Endothelial cell of umbilical vein (primary cell): ENCODE results near the gene SLC6A1. TPM values are rescaled to one million over a fixed set of nuclear protein-coding genes. Genes with fewer than 3 reads are reported as not detected.

ENCODE experiments used
- BruUV-seq: library from RNA; stranded (reverse); fragments of 400-500 nt; replicated peaks from 2 replicates; lab custom pipeline; 2021; lab: Mats Ljungman, UMichigan
- CTCF ChIA-PET: fragments of 300-600, 350-600 bp; sonication (Branson Sonifier 250); formaldehyde crosslinking; loops from one replicate; lab custom pipeline; 2021; ENCODE audit warnings: antibody characterized with exemption, inconsistent platforms; lab: Charles Lee
- POLR2A ChIA-PET: fragments of 300-600, 350-600 bp; sonication (Branson Sonifier 250); formaldehyde crosslinking; loops from one replicate; lab custom pipeline; 2021; ENCODE audit warnings: antibody characterized with exemption, inconsistent platforms; lab: Charles Lee
- DNase-seq: peaks from one replicate; pipeline ENCODE4 v3.0.0-alpha.2; 2011; ENCODE audit warnings: low read depth, low spot score
- FAIRE-seq: peaks from 2 replicates; lab custom pipeline; 2011; peaks lifted over from hg19 to GRCh38; lab: Jason Lieb, UNC
- H2AFZ ChIP-seq: 2 replicates; pipeline ENCODE4 v1.6.0; 2012; ENCODE audit warnings: low read depth, low read length, control low read depth, inconsistent platforms
- H3K27ac ChIP-seq: 2 replicates; pipeline ENCODE4 v1.5.1; 2011; ENCODE audit warnings: low read depth, mild to moderate bottlenecking, control low read depth, low read length, moderate library complexity; ENCODE audit not compliant: insufficient read depth
- H3K27me3 ChIP-seq, 2 experiments: 2 replicates each; pipeline versions ENCODE4 v1.6.0 to v1.6.1; 2011; ENCODE audit warnings: low read length in 2 of 2, mixed read lengths in 1 of 2; ENCODE audit not compliant: control insufficient read depth in 2 of 2, insufficient read depth in 2 of 2
- H3K36me3 ChIP-seq, 2 experiments: 2 replicates in 1 of 2; 3 replicates in 1 of 2; pipeline ENCODE4 v1.5.1; 2011; ENCODE audit warnings: low read length in 2 of 2, mild to moderate bottlenecking in 1 of 2, moderate library complexity in 1 of 2; ENCODE audit not compliant: control insufficient read depth in 2 of 2, insufficient read depth in 2 of 2; ENCODE audit errors: extremely low read depth in 1 of 2
- H3K4me1 ChIP-seq: 3 replicates; pipeline ENCODE4 v1.5.1; 2011; ENCODE audit warnings: mild to moderate bottlenecking, low read length; ENCODE audit not compliant: control insufficient read depth, insufficient read depth; ENCODE audit errors: extremely low read depth
- H3K4me2 ChIP-seq: 2 replicates; pipeline ENCODE4 v1.6.1; 2011; ENCODE audit warnings: low read length, control low read depth, mixed read lengths; ENCODE audit not compliant: insufficient read depth
- H3K4me3 ChIP-seq, 3 experiments: fragments of 200-600 bp in 1 of 3; sonication (generic), shearing (Covaris generic) in 1 of 3; replicated peaks in 1 of 3; 2 replicates each; pipeline ENCODE4 v1.5.1; 2011 to 2016; ENCODE audit warnings: control low read depth in 3 of 3, low read length in 3 of 3, mild to moderate bottlenecking in 2 of 3, inconsistent platforms in 1 of 3, low read depth in 1 of 3, moderate library complexity in 1 of 3; ENCODE audit not compliant: insufficient read depth in 1 of 3
- H3K79me2 ChIP-seq: 2 replicates; pipeline ENCODE4 v1.6.0; 2012; ENCODE audit warnings: low read length, inconsistent platforms; ENCODE audit not compliant: control insufficient read depth, insufficient read depth
- H3K9ac ChIP-seq: replicated peaks from 2 replicates; pipeline ENCODE3; 2011; ENCODE audit warnings: low read length, control low read depth; ENCODE audit not compliant: insufficient read depth; ENCODE audit errors: extremely low read depth
- H3K9me1 ChIP-seq: replicated peaks from 3 replicates; pipeline ENCODE4 v1.6.0; 2011; ENCODE audit warnings: mild to moderate bottlenecking, low read length; ENCODE audit not compliant: control insufficient read depth, insufficient read depth; ENCODE audit errors: extremely low read depth
- H3K9me3 ChIP-seq: replicated peaks from 2 replicates; pipeline ENCODE4 v1.5.1; 2012; ENCODE audit warnings: low read length, inconsistent platforms; ENCODE audit not compliant: control insufficient read depth, insufficient read depth
- H4K20me1 ChIP-seq: replicated peaks from 2 replicates; pipeline ENCODE3; 2011; ENCODE audit warnings: mild to moderate bottlenecking, low read length; ENCODE audit not compliant: control insufficient read depth, insufficient read depth; ENCODE audit errors: extremely low read depth
- EZH2 ChIP-seq: IDR thresholded peaks from 2 replicates; pipeline ENCODE4 v1.6.1; 2012; ENCODE audit warnings: borderline replicate concordance, low read depth, mild to moderate bottlenecking, moderate library complexity, low read length, inconsistent platforms; ENCODE audit not compliant: severe bottlenecking
- FOS ChIP-seq: IDR thresholded peaks from 2 replicates; pipeline ENCODE4 v1.6.1; 2011; ENCODE audit warnings: mild to moderate bottlenecking, low read length, moderate library complexity, borderline replicate concordance; ENCODE audit not compliant: insufficient read depth
- JUN ChIP-seq: IDR thresholded peaks from 2 replicates; pipeline ENCODE4 v1.6.1; 2011; ENCODE audit warnings: borderline replicate concordance, low read depth; ENCODE audit not compliant: insufficient read length, insufficient read depth
- POLR2A ChIP-seq: IDR thresholded peaks from 2 replicates; pipeline ENCODE4 v1.6.1; 2012; ENCODE audit warnings: low read depth, mild to moderate bottlenecking, control low read depth, low read length
- POLR2AphosphoS5 ChIP-seq: IDR thresholded peaks from 2 replicates; pipeline ENCODE4 v1.6.1; 2012; ENCODE audit warnings: low read depth, mild to moderate bottlenecking, control low read depth, low read length, moderate library complexity; ENCODE audit not compliant: insufficient read depth
- dilution Hi-C: fragments of 300-500 bp; cut with MboI; formaldehyde crosslinking; loops from one replicate; pipeline ENCODE4 v1.15.0; 2019; ENCODE audit warnings: low sequenced_read_pairs; ENCODE audit not compliant: extremely low pct_ligation_motif_present
- intact Hi-C: fragments of 100-400 bp; cut with micrococcal nuclease; formaldehyde crosslinking; loops from one replicate; pipeline ENCODE4 v1.10.0; 2022
- polyA plus RNA-seq, 4 experiments: library from polyadenylated mRNA; depleted of rRNA in 3 of 4; stranded (reverse) in 3 of 4; unstranded in 1 of 4; fragments of >200 nt; gene quantifications; 2 replicates each; pipeline versions ENCODE4 v1.2.1 to v1.2.3, GENCODE V29; 2011 to 2012; ENCODE audit warnings: missing spikeins in 1 of 4
- total RNA-seq: library from RNA; stranded (reverse); gene quantifications from 2 replicates; pipeline ENCODE4 v1.2.3, GENCODE V29; 2021
- TF ChIP-seq, protein P1 (sequence below): IDR thresholded peaks from 2 replicates; pipeline ENCODE4 v1.6.1; 2011; ENCODE audit not compliant: insufficient read depth, insufficient read length
- TF ChIP-seq, protein P2 (sequence below), 2 donors: IDR thresholded peaks; 1 replicate in 1 of 2; 2 replicates in 1 of 2; pipeline ENCODE4 v1.5.1; 2011; ENCODE audit warnings: low read length in 2 of 2, mild to moderate bottlenecking in 2 of 2, moderate library complexity in 2 of 2, control low read depth in 1 of 2, inconsistent platforms in 1 of 2, low read depth in 1 of 2; ENCODE audit not compliant: insufficient read depth in 1 of 2; ENCODE audit errors: extremely low read depth in 1 of 2

The SLC6A1 gene
- total and polyA plus RNA-seq, 2 donors (not counting 3 experiments of a cell fraction or from before 2014, with no cell fraction given), result not detected

DNA sequence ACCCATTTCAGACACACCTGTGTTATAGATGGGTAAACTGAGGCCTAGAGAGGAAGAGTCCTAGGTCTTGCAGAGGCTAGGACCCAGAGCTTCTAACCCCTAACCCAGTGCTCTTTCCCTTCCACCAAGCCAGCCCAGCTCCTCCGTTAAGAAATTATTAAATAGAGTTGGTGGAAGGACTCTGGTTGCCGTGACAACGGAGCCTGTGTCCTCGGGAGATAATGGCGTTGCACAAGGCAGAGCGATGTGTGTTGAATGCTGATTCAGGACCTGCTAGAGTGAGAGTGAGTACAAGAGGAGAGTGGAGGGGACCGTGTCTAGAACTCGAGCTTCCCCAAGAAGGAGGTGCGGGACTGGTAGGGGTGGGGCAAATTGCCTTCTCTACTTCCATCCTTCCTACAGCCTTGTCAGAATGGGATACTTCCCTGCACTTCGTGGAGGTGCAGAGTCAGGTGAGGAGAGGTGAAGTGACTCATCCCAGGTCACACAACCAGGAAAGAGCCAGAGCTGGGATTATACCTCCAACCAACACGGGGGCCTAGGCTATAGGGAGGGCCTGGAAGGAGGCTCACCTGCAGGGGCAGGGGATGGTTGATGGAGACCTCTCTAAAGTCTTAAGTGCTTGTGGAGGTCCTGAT lies 8.6 kb downstream of the SLC6A1 start:
- CTCF ChIA-PET, result interaction anchor here (1.1 kb wide), 1 partner anchor 55 kb away, joined by 4 read pairs; no protein-coding TSS in a partner anchor
- Histone ChIP-seq H3K27ac (no peak overlapping the region), H3K79me2 (no peaks in the 10 kb centered on the region), H3K4me2 (no peak overlapping the region), H2AFZ (no peak overlapping the region), H3K4me3 (no peak overlapping the region), H3K9ac (no peak overlapping the region), H3K4me1 (no peaks in the 10 kb centered on the region), H3K36me3 (no peaks in the 10 kb centered on the region), H4K20me1 (no peaks in the 10 kb centered on the region), H3K9me3 (no peaks in the 10 kb centered on the region), H3K9me1 (no peaks in the 10 kb centered on the region), H3K27me3 (peaks cover 1 to 12% of the 10 kb centered on the region in 2 experiments)
- no TSS peak for BruUV-seq
- POLR2A ChIA-PET, result no interaction called here
- dilution Hi-C loops, result no loop called here
- TF ChIP-seq POLR2AphosphoS5, result no peak
- no peak for TF ChIP-seq EZH2
- TF ChIP-seq, protein P1, sequence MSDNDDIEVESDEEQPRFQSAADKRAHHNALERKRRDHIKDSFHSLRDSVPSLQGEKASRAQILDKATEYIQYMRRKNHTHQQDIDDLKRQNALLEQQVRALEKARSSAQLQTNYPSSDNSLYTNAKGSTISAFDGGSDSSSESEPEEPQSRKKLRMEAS, result no peak
- TF ChIP-seq, protein P2, sequence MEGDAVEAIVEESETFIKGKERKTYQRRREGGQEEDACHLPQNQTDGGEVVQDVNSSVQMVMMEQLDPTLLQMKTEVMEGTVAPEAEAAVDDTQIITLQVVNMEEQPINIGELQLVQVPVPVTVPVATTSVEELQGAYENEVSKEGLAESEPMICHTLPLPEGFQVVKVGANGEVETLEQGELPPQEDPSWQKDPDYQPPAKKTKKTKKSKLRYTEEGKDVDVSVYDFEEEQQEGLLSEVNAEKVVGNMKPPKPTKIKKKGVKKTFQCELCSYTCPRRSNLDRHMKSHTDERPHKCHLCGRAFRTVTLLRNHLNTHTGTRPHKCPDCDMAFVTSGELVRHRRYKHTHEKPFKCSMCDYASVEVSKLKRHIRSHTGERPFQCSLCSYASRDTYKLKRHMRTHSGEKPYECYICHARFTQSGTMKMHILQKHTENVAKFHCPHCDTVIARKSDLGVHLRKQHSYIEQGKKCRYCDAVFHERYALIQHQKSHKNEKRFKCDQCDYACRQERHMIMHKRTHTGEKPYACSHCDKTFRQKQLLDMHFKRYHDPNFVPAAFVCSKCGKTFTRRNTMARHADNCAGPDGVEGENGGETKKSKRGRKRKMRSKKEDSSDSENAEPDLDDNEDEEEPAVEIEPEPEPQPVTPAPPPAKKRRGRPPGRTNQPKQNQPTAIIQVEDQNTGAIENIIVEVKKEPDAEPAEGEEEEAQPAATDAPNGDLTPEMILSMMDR (IDR thresholded peaks at IDR 0.05; ENCODE audit: extremely low read depth in 1 of 2, insufficient read depth in 1 of 2, low read depth in 1 of 2, low read length in 2 of 2), result no peak
- TF ChIP-seq FOS, result no peak
- TF ChIP-seq POLR2A, result no peak
- TF ChIP-seq JUN, result no peak
- intact Hi-C loops, result no loop called here
- FAIRE-seq (no peak), DNase-seq (no peak)
